ENCODE data around the gene WIPF3.

DNA sequence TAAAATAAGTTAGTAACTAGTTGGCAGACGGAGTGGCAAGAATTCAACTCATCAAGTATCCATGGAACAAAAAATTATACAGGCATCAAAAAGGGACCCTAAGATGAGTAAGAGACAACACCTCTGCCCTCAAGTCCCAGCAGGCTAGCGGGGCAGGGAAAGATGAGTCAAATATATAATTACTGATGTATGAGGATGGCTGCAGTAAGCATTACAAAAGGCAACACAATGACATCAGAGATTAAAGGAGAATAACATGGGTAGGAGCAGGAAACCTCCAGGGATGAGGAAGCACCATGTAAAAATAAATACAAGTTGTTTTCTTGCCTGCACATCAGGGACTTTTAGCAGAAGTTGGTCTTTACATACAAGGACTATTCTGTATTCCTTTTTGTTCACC is 133.9 kb downstream of the WIPF3 start:
- TF ChIP-seq, protein P1, sequence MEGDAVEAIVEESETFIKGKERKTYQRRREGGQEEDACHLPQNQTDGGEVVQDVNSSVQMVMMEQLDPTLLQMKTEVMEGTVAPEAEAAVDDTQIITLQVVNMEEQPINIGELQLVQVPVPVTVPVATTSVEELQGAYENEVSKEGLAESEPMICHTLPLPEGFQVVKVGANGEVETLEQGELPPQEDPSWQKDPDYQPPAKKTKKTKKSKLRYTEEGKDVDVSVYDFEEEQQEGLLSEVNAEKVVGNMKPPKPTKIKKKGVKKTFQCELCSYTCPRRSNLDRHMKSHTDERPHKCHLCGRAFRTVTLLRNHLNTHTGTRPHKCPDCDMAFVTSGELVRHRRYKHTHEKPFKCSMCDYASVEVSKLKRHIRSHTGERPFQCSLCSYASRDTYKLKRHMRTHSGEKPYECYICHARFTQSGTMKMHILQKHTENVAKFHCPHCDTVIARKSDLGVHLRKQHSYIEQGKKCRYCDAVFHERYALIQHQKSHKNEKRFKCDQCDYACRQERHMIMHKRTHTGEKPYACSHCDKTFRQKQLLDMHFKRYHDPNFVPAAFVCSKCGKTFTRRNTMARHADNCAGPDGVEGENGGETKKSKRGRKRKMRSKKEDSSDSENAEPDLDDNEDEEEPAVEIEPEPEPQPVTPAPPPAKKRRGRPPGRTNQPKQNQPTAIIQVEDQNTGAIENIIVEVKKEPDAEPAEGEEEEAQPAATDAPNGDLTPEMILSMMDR (IDR thresholded peaks at IDR 0.05) = no peak
- TF ChIP-seq POLR2A (IDR thresholded peaks at IDR 0.05) = no peak
- no peak for TF ChIP-seq POLR2AphosphoS5 (IDR thresholded peaks at IDR 0.05)

Data from gastroesophageal sphincter (tissue), 3 donors.